SU-DHL-6 (cell line): ENCODE measurements around the gene SLC18A2.

Experiments used
- EZH2phosphoT487 ChIP-seq: fragments of 200-600 bp; sonication (generic), shearing (Covaris generic); conservative IDR thresholded peaks from 2 replicates; pipeline ENCODE4 v1.6.1; 2018; ENCODE audit warnings: mild to moderate bottlenecking, antibody characterized with exemption, low read length, moderate library complexity, mixed read lengths
- TF ChIP-seq, protein P1 (sequence below): fragments of 200-600 bp; sonication (generic); IDR thresholded peaks from one replicate; pipeline ENCODE4 v1.5.1; 2017; ENCODE audit warnings: antibody characterized with exemption, mild to moderate bottlenecking, low read length, moderate library complexity; ENCODE audit not compliant: insufficient read depth, poor library complexity, severe bottlenecking

DNA sequence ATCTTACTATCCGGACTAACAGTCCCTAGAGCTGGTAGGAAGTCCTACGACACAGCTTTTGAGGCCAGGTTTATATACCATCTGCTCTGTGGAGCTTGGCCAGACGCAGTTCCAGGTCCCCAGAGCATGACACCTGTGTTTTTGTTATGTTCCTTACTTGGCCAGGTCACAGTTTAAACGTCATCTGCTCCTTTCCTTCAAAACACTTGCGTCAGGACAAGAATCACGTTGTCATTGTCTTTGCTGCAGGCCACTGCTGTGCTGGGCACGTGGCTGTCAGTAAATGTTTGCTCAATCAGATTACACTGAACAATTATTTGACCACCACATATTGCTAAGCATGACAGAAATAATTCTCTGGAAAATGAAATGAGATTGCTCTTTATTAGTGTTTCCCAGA lies 23.9 kb downstream of the SLC18A2 start:
- TF ChIP-seq, protein P1, sequence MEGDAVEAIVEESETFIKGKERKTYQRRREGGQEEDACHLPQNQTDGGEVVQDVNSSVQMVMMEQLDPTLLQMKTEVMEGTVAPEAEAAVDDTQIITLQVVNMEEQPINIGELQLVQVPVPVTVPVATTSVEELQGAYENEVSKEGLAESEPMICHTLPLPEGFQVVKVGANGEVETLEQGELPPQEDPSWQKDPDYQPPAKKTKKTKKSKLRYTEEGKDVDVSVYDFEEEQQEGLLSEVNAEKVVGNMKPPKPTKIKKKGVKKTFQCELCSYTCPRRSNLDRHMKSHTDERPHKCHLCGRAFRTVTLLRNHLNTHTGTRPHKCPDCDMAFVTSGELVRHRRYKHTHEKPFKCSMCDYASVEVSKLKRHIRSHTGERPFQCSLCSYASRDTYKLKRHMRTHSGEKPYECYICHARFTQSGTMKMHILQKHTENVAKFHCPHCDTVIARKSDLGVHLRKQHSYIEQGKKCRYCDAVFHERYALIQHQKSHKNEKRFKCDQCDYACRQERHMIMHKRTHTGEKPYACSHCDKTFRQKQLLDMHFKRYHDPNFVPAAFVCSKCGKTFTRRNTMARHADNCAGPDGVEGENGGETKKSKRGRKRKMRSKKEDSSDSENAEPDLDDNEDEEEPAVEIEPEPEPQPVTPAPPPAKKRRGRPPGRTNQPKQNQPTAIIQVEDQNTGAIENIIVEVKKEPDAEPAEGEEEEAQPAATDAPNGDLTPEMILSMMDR, result no peak
- no peak for TF ChIP-seq EZH2phosphoT487
